Heart left ventricle (tissue), 13 donors: ENCODE results near the gene DNAAF8.

Experiments used
- CTCF ChIP-seq, 12 donors: fragments of 200-600 bp; sonication (generic) in 4 of 12; IDR thresholded peaks; one replicate each; pipeline versions ENCODE4 v1.5.0 to v1.8.0; 2018 to 2022; ENCODE audit warnings: antibody characterized with exemption in 12 of 12, mild to moderate bottlenecking in 5 of 12
- POLR2A ChIP-seq, 2 donors: fragments of 450-650 bp; IDR thresholded peaks; one replicate each; pipeline ENCODE4 v1.6.1; 2017; ENCODE audit warnings: antibody characterized with exemption in 2 of 2, mild to moderate bottlenecking in 2 of 2, moderate library complexity in 2 of 2
- donor health status: ischemic (EF 13 %, LVEDD 7.1; RV severe dilation, severe dysfunction).
- donor health status: DM: no; HTN: yes; CAD: no.
- donor health status: DM: no; HTN: no; CAD: no.
- donor health status: ischemic (EF 25% LVEDD 6.9; RV normal size, moderate dysfunction).
- donor health status: ischemic (EF 25% LVEDD 5.7; RV mildly dilated, moderate dysfunction).
- donor health status: ischemic (EF 35%, LVEDD 5.7; RV mildly dilated, moderate dysfunction).
- donor health status: nonischemic (EF 11% LVEDD 7.7; RV severe dilation, severe dysfunction).
- donor health status: DM: yes; HTN: yes; CAD: no.
- donor health status: PGD.
- donor health status: ischemic (EF 29% LVEDD 5.4; RV normal size, mild dysfunction).
- donor health status: nonischemic (EF 23%, LVEDD 6.1; RV moderate dilation, normal function).

GRCh38 chr16:4697848-4698291 is 36.5 kb upstream of the DNAAF8 start:
- TF ChIP-seq CTCF (IDR thresholded peaks at IDR 0.05) = no peak
- TF ChIP-seq POLR2A (IDR thresholded peaks at IDR 0.05) = no peak
